HG02571 (cell line): ENCODE measurements around the gene EXOC7.
"Not testable (repeated sequence)": the region's sequence is repeated elsewhere in the genome, so short reads cannot be mapped to it uniquely, and the experiment has no call there.

Experiments used
- ATAC-seq: cut with Tn5 transposase; IDR thresholded peaks from one replicate; pipeline ENCODE4 v1.9.1; 2021; ENCODE audit warnings: mild to moderate bottlenecking, moderate library complexity; ENCODE audit not compliant: unreplicated experiment

EXOC7 gene

GRCh38 chr17:76088868-76089576, 14.6 kb downstream of the EXOC7 start:
- no peak for ATAC-seq

GRCh38 chr17:76088041-76088867, 15.3 kb downstream of the EXOC7 start:
- ATAC-seq, result no peak

DNA sequence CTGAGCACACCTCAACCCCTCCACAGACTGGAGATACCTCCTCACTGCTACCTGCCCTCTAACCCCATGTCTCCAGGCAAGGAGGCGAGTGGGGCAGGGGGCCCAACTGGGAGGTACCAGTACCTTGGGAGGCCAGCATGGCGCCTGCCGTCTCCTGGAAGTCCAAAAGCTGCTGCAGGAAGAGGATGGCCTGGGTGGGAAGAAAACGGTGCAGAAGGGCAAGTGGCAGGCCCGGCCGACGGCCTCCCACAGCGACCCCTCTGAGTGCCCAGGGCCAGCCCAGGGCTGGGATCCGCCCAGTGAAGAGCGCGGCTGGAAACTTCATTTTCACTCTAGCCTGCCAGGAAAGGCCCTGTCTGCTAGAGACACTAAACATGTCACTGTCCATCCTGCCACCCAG, 16.1 kb downstream of the EXOC7 start:
- ATAC-seq, result no peak

GRCh38 chr17:76086384-76086783, 17.2 kb downstream of the EXOC7 start:
- no peak for ATAC-seq

- ATAC-seq, result no peak
Measured at GRCh38 chr17:76085731-76086366, 17.7 kb downstream of the EXOC7 start.

GRCh38 chr17:76085066-76085730, 18.4 kb downstream of the EXOC7 start:
- ATAC-seq, result no peak

DNA sequence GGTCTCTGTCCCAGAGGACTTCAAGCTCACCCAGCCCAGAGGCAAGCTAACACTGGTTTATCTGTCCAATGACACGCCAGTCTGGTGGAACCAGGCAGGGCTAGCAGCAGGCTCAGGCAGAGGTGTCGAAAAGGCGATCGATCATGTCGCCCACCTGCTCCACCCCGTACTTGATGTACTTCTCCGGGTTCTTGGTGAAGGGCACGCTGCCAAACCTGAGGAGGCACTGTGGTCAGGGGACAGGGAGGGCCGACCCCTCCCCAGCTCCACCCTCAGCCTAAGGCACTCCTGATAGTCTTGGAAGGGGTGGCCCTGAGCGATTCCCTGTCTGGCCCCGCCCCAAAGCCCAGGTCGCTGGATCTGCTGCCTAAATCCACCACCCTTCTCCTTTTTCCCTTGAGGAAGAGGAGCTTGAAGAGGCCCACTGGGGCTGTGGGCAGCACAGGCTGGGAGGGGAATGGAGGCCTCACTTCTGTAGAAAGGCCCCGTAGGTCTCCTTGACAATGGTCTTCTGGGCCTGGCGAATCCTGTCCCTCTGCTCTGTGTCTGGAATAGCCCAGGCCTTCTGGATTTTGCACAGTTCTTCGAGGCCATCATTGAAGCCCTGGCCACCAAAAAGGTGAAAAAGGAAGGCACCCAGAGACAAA, 19.9 kb downstream of the EXOC7 start:
- no peak for ATAC-seq

GRCh38 chr17:76082326-76083251, 21.0 kb downstream of the EXOC7 start:
- ATAC-seq, result no peak

- no peak for ATAC-seq
Measured at GRCh38 chr17:76081295-76082210, 22.0 kb downstream of the EXOC7 start.

GRCh38 chr17:76080768-76081287, 22.8 kb downstream of the EXOC7 start:
- no peak for ATAC-seq

GRCh38 chr17:76079956-76080767, 23.4 kb downstream of the EXOC7 start:
- ATAC-seq, result no peak

- ATAC-seq, result no peak
Measured at GRCh38 chr17:76079535-76079955, 24.0 kb downstream of the EXOC7 start.

- ATAC-seq, result no peak
Measured at GRCh38 chr17:76078860-76079534, 24.6 kb downstream of the EXOC7 start, which contains the start of gene ZACN. ZACN (plus strand) TSS chr17:76079182; CDS start chr17:76079265, 83 bp downstream.

GRCh38 chr17:76078370-76078769, 25.2 kb downstream of the EXOC7 start:
- ATAC-seq, result not testable (repeated sequence)

DNA sequence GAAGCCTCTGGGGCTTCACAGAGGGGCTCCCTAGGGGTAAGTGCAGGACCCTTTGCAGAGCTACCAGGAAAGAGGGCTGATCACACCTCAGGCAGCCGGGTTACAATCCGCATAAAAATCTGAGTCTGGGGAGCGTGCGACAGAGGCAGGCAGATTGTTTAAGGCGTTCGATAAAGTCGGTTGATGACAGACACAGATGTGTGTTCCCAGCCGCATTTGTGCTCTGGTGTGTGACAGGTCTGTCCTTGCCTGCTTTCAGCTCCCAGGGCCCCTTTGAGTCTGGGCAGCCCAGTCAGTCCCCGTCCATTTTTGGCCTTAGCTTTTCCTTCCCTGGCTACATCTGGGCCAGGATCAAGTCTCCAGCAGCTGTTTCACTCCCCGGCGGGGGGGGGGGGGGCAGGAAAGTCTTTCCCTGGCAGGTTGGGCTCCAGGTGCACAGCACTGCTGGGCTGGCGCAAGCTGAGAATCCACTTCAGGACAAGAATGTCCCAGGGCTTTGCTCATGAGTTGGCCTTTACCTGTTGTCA, 25.9 kb downstream of the EXOC7 start:
- ATAC-seq, result no peak

DNA sequence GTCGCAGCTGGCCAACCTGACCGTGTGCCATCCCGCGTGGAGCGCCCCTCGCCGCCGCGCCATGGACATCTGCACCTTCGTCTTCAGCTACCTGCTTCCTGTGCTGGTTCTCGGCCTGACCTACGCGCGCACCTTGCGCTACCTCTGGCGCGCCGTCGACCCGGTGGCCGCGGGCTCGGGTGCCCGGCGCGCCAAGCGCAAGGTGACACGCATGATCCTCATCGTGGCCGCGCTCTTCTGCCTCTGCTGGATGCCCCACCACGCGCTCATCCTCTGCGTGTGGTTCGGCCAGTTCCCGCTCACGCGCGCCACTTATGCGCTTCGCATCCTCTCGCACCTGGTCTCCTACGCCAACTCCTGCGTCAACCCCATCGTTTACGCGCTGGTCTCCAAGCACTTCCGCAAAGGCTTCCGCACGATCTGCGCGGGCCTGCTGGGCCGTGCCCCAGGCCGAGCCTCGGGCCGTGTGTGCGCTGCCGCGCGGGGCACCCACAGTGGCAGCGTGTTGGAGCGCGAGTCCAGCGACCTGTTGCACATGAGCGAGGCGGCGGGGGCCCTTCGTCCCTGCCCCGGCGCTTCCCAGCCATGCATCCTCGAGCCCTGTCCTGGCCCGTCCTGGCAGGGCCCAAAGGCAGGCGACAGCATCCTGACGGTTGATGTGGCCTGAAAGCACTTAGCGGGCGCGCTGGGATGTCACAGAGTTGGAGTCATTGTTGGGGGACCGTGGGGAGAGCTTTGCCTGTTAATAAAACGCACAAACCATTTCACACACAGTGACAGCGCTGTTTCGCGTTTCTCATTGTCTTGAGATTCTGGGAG, 26.6 kb downstream of the EXOC7 start:
- ATAC-seq, result no peak
